Superior temporal gyrus (tissue), 1 donor: ENCODE data around the gene PPFIA3.

ENCODE experiments used
- DNase-seq: peaks from one replicate; pipeline ENCODE4 v3.0.0-alpha.2; 2016; ENCODE audit errors: extremely low spot score

PPFIA3 gene

DNA sequence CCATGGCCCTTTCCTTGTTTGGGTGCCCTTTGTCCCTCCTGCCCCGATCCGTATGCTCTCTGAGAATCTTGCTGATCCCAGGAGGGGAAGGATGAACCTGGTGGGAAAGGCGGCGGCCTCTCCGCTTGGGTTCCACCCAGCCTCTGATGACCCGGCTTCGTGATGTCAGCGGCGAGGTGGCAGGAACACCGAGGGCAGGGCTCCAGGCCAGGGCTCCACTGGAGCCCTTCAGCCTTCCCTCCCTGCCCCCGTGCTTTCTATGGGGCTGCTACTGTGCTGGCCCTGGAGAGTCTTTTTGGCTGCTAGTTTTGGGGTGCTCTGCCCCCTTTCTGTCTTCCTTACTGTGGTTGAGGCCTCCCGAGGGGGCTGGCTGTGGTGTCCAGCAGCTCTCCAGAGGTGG lies 17.0 kb upstream of the PPFIA3 start:
- DNase-seq: no peak

DNA sequence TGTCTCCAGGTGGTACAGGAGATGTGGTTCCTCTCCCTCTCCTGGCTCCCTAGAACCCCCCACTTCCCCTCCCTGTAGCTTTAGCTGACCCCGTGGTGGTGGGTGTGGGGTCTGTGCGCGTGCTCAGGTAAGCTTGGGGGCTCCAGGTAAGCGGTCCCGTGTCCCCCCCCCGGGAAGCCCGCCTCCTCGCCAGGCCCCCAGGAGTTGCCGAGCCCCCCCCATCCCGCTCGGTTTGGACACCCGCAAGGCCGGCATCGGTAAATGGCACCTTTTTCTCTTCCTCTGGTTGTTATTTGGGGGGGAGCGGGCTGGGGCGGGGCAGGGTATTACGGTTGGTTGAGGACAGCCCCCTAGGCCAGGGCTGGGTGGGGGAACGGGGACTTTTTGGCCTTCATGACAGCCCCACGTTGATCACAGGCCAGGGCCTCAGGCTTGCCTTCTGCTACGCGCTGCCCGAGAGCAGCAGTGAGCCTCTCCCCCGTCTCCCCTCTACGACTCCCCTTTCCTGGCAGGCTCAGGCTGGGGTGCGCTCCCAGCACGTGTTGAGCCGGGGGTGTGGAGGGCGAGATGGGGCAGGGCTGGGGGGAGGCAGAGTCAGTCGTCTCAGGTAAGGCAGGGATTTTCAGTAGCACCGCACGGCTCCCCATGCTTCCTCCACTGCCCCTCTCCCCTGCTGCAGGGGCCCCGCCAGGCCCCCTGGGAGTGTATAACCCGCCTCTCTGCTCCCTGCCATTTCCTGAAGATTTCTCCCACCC lies 15.8 kb upstream of the PPFIA3 start:
- DNase-seq: no peak

DNA sequence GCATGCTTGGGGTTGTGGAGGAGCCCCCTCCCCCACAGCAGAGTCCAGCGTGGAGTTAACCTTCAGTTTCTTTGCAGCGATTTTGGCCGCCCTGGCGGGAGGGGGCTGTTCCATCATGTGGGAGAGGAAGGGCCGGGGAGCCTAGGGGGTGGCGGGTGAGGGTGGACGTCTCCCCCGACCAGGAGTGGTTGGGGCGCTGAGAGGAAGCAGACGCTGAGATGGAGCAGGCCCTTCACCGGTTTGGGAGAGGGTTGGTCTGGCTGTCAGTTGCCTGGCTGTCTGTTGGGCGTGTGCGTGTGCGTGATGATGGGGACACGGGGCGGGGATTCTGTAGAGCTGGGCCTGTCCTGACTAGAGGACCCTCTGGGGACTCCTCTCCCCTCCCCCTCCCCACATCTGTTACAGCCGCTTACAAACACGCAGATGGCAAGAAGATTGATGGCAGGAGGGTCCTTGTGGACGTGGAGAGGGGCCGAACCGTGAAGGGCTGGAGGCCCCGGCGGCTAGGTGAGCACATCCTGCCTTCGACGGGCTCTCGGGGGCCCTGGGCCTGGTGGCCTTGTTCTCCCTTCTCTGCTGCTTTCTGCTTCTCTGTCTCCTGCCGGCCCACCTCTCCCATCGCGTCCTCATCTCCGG lies 15.0 kb upstream of the PPFIA3 start:
- DNase-seq: no peak

DNA sequence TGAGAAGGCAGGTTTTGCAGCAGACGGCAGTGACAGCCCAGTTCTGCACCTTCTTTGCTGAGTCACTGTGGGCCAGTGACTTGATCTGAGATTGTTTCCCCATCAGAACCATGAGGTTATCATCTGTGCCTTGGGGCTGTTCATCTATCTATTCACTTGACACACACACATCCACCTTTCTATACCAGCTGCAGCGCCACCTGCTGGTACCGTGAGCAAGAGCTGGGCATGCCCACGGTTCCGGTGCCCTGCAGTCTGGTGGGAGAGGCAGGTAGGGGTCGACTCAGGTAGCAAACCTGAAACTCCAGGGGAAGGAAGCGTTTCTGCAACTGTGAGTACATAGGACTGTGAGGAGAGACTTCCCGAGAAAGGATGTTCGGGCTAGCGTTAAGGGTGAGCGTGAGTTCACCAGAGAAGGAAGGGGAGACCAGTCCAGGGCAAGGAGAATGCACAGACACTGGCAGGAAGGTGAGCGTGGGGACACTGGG lies 12.7 kb upstream of the PPFIA3 start:
- peak; percentile 59 for DNase-seq

DNA sequence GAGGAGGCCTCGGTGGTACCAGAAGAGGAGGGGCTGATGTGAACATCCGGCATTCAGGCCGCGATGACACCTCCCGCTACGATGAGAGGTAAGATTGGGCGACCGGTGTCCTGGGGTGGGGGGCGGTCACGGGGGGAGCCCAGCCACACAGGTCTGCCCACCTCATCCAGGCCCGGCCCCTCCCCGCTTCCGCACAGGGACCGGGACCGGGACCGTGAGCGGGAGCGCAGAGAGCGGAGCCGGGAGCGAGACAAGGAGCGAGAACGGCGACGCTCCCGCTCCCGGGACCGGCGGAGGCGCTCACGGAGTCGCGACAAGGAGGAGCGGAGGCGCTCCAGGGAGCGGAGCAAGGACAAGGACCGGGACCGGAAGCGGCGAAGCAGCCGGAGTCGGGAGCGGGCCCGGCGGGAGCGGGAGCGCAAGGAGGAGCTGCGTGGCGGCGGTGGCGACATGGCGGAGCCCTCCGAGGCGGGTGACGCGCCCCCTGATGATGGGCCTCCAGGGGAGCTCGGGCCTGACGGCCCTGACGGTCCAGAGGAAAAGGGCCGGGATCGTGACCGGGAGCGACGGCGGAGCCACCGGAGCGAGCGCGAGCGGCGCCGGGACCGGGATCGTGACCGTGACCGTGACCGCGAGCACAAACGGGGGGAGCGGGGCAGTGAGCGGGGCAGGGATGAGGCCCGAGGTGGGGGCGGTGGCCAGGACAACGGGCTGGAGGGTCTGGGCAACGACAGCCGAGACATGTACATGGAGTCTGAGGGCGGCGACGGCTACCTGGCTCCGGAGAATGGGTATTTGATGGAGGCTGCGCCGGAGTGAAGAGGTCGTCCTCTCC lies 11.5 kb upstream of the PPFIA3 start:
- no peak for DNase-seq

DNA sequence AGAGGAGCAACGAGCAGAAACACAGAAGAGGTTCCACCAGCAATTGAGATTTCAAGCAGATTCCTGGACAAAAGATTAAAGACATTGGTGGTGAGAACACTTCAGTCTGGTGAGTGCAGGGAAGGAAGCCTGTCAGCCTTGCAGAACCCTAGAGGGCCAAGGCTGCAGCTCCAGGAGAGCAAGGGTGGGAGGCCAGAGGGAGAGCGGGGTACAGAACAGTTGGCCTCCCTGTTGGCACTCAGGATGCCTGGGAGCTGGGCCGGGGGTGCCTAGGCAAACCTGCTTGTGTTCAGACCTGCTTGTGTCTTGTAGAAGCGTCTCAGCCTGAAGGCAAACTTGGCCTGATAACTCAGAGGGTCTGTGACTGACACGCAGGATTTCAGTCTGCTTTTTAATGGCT lies 10.3 kb upstream of the PPFIA3 start:
- no peak for DNase-seq

DNA sequence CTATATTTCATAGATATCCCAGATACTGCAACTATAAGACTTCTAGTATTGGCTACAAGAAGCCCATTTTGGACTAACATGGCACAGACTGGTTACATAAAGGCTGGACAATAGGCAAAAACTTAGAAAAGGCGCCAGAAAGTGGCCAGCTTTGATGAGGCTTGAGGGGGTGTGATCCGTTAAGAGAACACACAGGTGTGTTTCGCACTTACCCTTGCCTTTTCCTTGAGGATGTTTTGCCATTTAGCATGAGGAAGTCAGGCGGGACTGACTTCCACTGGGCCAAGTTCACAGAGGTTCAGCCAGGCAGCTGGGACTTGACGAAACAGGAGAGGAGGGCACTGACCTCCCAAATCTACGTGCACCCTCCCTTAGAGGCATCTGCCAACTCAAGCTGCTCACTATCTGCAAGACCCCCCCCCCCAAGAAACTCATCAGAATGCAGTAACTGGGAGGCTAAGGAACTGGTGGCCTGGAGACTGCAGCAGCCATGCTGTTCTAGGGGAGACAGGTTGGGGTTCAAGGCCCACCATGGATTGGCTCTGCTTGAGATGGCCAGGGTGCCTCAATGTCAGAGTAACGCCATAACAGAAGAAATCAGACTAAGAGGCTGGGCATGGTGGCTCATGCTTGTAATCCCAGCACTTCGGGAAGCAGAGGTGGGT lies 9.6 kb upstream of the PPFIA3 start:
- no peak for DNase-seq

DNA sequence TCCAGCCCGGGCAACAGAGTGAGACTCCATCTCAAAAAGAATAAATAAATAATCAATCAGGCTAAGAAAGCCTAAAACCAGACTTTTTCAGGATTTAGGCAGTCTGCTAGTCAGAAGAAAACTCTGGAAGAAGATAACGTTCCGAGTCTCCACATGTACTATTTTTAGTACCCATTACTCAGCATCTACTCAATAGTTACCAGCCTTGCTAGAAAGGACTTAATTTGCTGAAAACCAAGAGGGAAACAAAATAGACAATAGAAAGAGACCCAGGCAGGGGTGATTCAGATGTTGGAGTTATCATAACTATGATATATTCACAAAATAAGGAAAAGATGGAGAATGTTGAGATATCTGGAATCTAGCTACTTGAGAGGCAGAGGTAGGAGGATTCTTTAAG lies 8.8 kb upstream of the PPFIA3 start:
- DNase-seq: peak; percentile 34

DNA sequence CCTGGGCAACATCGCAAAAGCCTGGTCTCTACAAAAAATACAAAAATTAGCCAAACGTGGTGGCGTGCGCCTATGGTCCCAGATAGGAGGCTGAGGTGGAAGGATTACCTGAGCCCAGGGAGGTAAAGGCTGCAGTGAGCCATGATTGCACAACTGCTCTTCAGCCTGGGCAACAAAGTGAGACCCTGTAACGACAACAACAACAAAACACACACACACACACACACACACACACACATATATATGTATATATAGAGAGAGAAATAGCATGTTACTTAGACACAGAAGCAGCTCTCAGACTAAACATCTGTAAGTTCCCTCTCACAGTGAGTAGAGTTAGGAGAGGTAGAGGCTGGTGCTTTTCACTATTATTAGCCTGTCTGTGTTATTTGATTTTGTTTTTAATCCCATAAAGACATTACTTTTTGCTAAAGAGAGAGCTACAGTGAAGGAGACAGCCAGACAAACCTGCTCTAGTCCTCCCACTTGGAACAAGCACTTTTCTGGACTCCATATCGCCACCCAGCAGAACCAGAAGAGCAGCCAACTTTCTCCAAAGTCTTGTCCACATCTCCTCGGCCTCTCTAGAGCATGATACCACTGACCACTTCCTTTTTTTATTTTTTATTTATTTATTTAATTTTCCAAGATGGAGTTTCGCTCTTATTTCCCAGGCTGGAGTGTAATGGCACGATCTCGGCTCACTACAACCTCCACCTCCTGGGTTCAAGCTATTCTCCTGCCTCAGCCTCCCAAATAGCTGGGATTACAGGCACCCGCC lies 7.9 kb upstream of the PPFIA3 start:
- DNase-seq: no peak

DNA sequence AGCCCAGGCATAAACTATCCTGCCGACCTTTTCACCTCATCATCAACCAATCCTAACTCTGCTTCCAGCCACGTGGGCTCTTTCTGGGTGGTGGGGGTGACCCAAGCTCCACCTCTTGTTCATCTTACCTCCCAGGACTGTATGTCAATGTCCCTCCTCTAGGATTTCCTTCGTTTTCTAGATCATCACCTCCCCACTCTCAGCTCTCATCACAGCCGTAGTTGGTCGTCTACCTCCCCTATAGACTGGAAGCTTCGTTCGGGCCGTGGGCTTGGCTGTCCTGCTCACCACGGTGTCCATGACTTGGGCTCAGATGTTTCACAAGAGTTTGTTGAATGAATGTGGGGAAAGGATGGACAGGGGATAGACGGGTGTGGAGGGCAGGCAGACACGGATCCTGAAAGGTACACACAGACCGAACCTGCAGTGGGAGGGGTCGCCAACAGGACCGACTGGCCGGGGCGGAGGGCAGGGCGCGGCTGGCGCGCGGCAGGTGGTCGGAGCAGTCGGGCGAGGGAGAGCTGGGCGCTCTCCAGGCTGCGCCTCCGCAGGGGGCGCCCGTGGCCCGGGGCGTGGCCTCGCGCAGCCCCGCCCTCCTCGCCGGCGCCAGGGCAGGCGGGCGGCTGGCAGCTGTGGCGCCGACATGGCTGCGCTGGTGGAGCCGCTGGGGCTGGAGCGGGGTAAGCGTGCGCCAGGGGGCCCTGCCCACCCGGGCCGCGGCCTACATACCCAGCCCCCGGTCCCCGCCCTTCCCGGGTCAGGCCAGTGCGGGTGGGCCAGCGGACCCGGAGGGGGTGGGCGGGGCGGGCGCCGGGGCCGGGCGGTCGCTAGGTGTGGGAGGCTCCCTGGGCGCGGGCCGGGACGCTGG lies 5.3 kb upstream of the PPFIA3 start, which contains the start of gene LIN7B:
Gene LIN7B, plus strand, starts transcription at position 609 of the 868 bp plus-strand sequence. Its CDS starts 35 bp downstream, at position 644.
- peak; percentile 60 for DNase-seq

DNA sequence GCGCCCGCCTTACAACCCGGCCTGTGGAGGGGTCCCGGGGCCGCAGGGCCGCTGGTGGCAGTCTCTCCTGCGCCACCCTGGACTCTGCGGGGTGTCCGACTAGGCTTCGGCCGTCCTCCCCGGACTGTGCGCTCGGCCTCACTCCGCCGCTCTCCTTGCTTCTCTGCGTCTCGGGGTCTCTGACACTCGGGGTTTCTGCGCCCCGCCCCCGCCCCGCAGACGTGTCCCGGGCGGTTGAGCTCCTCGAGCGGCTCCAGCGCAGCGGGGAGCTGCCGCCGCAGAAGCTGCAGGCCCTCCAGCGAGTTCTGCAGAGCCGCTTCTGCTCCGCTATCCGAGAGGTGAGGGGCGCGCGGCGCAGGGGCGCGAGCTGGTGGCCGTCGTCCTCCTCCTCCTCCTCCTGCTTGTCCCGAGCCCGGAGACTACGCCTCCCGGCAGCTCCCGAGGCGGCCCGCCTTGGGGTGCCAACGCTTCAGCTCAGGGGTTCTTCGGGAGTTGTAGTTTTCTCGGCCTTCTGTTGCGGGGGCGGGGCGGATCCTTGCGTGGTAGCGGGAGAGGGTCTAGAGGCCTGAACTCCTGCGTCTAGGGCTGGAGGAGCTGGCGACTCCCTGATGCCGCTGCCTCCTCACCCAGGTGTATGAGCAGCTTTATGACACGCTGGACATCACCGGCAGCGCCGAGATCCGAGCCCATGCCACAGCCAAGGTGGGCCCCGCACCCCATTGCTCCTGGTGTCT lies 4.5 kb upstream of the PPFIA3 start:
- DNase-seq: peak; percentile 75

DNA sequence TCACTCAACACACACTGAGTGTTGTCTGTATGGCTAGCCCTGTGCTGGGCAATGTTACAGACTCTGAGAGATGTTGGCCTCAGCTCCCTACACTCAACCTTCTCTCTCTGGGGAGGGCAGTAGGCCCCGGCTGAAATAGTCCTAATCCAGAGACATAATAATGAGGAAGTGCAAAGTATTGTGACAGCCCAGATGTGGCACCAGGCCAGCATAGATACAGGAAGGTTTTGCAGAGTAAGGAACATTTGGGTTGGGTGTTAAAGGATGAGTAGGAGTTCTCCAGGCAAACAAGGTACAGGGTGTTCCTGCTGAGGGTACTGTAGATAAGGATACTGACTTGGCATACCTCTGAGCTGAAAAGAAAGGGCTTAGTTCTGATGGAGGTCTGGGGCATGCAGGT lies 2.8 kb upstream of the PPFIA3 start:
- DNase-seq: no peak

DNA sequence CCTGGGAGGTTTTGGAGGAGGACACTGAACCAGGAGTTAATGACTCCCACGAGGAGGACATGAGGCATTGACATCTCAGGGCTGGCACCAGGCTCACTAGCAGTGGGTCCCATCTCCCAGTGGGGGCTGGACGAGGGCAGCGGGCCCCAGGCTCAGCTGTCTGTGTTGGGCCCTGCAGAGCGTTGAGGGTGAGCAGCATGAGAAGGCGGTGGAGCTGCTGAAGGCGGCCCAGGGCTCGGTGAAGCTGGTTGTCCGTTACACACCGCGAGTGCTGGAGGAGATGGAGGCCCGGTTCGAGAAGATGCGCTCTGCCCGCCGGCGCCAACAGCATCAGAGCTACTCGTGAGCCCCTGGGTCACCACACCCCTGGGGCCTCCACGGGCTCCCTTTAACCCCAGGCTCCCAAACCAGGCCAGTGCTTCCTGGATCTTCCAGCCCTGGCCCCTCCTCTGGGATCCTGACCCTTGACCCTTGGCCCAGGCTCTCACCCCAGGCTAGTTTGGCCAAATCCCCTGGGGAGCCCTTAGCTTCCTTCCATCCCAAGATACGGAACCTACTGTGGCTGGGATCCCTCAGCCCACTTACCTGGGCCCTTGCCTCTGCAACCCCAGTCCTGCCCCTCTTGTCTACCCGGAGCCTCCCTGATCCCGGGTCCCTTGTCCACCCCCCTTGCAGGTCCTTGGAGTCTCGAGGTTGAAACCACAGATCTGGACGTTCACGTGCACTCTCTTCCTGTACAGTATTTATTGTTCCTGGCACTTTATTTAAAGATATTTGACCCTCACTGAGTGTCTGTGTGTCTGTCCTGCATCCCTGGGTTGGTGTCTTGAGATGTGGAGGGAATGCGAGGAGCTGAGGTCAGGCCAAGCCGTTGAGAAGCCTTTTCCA lies 1.4 kb upstream of the PPFIA3 start:
- no peak for DNase-seq

DNA sequence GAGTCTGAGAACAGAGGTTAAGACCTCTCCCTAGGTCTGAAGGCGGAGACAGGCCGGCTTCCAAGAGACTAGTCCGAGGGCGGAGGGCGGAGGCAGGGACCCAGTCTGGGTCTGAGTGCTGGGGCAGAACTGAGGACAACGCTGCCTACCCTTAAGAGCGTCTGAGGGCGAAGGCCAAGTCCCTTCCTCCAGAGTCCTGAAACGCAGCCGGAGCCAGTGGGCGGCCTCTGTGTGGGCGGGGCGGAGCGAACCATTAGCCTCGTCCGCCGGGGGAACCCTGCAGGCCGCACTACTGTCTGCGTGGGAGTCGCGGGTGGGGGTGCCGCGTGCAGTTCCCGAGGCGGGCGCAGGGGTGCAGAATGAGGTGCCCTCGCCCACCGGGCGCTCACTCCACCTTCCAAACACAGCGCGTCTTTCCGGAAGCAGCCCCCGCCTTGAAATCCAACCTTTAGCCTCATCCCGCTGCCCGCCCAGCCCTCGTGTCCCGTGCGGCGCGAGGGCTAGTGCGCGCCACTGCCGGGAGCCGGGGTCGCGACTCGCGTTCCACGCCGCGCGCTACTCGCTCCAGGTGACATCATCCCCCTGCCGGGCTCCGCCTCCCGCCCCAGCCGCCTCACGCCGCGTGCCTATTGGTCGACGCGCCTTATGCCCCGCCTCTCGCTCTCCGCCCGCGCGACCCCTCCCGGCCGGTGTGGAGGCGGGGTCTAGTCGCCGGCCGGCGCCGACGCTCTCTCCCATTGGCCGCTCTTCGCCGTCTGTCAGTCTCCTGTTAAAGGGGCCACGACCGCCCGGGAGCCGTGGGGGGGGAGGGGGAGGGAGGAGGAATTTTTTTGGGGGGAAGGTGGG lies 556 bp upstream of the PPFIA3 start, which contains the start of gene C19orf73:
Gene C19orf73, minus strand, starts transcription at position 579 of the 846 bp plus-strand sequence. Its CDS starts 121 bp downstream, at position 458.
- DNase-seq: peak; percentile 94

DNA sequence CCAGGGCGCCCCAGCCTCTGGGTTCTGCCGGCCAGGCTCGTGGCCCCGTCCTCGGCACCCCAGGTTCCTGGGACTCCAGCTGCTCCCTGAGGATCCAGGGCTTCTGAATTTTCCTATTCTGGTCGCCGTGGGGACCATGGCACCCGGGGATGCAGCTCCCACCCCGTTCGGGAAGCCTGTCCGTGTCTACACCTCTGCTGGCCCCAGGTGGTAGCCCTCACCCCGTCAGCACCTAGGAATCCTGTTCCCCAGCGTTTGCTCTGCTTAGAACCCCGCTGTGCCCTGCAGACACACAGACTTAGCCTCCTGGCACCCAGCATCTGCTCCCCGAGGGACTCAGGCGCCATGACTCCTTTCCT lies 960 bp downstream of the PPFIA3 start:
- no peak for DNase-seq

DNA sequence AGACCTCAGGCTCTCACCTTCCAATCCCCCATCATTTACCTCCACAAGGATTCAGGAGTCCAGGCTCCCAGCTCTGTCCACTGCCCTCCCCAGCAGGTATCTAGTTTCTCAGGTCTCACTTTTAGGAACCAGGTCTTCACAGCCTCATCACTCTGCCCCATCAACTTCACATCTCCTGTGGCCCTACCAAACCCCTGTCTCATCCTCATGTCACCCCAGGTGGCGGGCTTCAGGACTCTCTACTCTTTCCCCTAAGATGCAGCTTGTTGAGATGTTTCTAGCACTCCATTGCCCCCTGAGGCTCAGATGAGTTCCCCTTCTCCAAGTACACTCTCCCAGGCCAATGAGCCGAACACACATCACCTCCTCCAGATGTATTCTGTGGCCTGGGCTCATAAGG lies 1.5 kb downstream of the PPFIA3 start:
- DNase-seq: no peak

DNA sequence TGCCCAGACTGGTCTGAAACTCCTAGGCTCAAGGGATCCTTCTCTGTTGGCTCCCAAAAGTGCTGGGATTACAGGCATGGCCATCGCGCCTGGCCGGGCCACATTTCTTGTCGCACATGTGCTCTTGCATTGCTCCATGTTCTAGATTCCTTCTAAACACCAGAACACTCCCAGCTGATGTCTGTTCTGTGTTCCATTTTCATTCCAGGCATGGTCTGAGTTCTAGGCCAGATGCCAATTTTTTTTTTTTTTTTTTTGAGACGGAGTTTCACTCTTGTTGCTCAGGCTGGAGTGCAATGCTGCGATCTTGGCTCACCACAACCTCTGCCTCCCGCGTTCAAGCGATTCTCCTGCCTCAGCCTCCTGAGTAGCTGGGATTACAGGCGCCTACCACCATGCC lies 2.5 kb downstream of the PPFIA3 start:
- peak; percentile 40 for DNase-seq
